Adrenal gland (tissue), 5 donors: ENCODE results near the gene DPH3.

Source experiments
- CTCF ChIP-seq, 6 experiments: fragments of 450-650 bp in 4 of 6; fragments of 200-600 bp in 2 of 6; sonication (generic) in 1 of 6; IDR thresholded peaks; 1 replicate in 5 of 6; 2 replicates in 1 of 6; pipeline versions ENCODE4 v1.5.1 to v1.8.0; 2016 to 2021; ENCODE audit warnings: antibody characterized with exemption in 6 of 6, mild to moderate bottlenecking in 2 of 6, moderate library complexity in 1 of 6
- POLR2A ChIP-seq, 2 donors: fragments of 450-650 bp; IDR thresholded peaks; one replicate each; pipeline ENCODE4 v1.6.1; 2017; ENCODE audit warnings: antibody characterized with exemption in 2 of 2, mild to moderate bottlenecking in 2 of 2, moderate library complexity in 1 of 2
- donor health status: DM: no; HTN: no; CAD: no.

GRCh38 chr3:16307832-16308531, 43.2 kb upstream of the DPH3 start:
- TF ChIP-seq CTCF (IDR thresholded peaks at IDR 0.05) (no peak), POLR2A (IDR thresholded peaks at IDR 0.05) (no peak)
